GM19043 (cell line): Measurements from ENCODE around the gene GPBP1.
"Not testable (repeated sequence)": the region's sequence is repeated elsewhere in the genome, so short reads cannot be mapped to it uniquely, and the experiment has no call there.

ENCODE experiments used
- ATAC-seq: cut with Tn5 transposase; IDR thresholded peaks from one replicate; pipeline ENCODE4 v1.9.1; 2021; ENCODE audit warnings: low read depth; ENCODE audit not compliant: unreplicated experiment

GPBP1 gene, protein sequence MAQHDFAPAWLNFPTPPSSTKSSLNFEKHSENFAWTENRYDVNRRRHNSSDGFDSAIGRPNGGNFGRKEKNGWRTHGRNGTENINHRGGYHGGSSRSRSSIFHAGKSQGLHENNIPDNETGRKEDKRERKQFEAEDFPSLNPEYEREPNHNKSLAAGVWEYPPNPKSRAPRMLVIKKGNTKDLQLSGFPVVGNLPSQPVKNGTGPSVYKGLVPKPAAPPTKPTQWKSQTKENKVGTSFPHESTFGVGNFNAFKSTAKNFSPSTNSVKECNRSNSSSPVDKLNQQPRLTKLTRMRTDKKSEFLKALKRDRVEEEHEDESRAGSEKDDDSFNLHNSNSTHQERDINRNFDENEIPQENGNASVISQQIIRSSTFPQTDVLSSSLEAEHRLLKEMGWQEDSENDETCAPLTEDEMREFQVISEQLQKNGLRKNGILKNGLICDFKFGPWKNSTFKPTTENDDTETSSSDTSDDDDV

DNA sequence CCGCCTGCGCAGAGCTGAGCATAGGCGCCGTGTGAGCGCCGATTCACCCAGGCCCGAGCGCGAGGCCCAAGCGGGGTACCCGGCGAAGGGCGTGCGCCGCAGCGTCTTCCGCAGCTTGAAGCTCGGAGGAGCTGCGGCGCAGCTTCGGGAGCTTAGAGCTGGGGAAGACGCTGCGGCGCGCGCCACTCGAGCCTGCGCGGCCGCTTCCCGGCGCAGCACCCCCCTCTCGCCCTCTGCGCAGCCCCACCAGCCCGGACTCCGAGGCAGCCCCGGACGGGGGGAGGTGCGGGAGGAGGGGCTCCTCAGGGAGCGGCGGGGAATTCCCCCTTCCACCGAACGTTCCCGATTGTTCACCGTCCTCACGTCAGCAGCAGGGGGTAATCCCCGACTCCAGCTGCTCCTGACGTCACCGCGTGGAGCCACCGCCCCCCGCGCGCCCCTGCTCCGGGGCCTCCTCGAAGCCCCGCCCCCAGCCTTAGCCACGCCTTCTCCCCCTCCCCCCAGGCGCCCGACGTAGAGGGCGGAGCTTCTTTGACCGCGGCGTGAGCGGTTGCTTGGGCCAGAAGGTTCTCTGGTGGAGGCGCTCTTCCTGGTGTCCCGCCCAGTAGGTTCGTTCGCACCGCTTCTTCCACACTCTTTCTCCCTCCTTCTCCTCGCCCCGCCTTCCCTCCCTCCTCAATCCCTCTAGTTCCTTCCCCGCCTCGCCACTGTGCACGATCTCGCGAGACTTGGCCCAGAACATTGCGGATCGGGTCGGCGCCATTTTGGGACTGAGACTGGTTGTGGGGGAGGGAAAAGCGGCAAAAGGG lies at the start of gene GPBP1:
GPBP1 (plus strand) TSS at position 741 of the 809 bp plus-strand sequence. CDS start 40,072 bp downstream, outside the sequence.
- ATAC-seq = peak; percentile 59

DNA sequence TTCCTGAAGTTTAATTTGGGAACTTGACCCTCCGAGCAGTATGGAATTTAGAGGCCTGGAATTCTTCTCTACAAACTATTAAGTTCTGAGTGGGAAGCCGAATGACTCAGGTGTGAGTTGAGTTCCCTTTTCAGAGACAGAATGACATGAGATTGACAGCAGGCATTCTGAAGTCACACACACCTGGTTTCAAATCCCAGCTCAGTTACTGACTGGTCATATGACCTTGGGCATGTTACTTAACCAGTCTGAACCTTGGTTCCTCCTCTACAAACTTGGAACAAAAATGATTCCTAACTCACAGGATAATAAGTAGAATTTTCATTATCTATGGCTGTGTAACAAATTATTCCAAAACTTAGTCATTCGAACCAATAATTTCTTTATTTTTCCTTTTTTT lies 45.5 kb upstream of the GPBP1 start:
- ATAC-seq = no peak

DNA sequence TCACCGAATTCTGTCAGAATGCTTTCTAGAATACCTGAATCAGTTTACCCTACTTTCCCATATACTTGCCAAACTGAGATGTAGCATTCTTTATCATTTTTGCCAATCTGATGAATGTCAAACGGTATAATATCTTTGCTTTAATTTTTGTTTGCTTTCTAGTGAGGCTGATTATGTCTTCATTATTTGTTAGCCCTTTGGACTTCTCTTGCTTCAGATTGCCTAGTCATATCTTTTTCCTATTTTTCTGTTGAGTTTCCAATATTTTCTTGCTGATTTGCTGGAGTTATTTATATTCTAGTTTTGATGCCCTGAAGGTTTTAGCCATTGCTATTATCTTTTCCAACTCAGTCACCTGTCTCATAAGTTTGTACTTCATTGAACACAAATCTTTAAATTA lies 40.3 kb upstream of the GPBP1 start:
- no peak for ATAC-seq

DNA sequence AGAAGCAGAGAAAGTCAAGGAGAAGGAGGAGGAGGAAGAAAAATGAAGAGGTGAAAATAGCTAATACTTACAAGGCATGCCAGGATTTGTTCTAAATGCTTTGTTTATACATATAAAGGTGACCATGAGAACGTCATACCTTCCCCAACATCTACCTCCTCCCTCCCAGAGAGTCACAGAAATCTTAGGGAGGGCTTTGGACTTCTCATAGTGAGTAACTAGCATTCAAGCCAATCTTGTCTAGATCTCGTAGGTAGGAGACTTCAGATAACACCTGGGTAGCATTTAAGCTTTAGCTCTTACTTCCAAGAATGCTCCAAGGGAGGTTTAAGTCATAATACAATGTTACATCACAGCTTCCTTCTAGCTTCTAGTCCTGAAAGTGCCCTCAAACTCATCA lies 36.5 kb upstream of the GPBP1 start:
- ATAC-seq = no peak

DNA sequence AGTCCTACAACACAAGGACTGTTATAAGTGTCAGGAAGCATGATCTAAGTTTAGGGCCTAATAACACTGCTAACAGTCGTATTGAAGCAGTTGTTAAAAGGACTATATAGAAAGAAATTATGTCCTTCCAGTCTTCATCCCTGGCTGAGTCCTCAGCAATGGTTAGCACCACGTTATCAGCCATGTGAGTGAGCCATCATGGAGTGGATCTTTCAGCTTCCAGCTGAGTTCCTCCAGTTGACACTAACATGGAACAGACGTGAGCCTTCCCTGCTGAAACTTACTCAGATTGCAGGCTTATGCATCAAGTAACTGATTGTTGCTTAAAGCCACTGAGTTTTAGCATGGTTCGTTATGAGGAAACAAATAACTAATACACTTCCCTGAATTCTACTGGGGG lies 21.5 kb upstream of the GPBP1 start:
- no peak for ATAC-seq

DNA sequence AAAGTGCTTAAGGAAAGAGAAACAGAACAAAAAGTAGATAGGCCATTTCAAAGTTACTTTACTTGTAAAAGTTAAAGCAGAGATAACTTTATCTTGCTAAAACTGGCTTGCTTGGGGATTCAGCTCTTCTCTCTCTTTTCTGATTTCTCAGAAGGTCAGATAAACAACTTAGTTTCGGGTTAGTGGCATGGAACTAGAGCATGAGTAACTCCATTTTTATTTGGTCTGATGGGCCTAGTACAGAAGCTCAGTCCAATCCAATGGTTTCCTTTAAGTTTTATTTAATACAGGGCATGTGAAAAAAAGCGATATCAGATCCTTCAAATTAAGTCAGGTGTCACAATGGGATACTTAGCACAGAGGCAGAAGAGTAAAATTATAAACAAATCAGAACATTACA lies 18.8 kb upstream of the GPBP1 start:
- no peak for ATAC-seq

DNA sequence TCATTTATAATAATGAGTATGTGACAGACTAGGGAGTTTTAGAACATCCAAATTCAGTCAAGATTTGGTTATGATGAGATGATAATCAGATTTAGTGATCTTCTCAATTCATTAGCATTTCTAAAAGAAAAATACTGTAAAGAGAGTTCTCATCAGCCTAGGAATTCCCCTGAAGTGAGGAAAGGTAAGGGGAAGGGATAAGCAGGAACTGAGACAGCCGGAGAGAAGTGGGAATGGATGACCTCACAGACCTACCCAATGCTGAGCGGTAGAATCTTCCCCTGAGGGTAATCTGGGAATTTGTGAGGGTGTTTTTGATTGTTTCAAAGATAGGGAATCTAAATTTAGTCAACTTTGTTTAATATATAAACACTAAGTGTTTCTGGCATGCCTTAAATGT lies 16.7 kb upstream of the GPBP1 start:
- no peak for ATAC-seq

DNA sequence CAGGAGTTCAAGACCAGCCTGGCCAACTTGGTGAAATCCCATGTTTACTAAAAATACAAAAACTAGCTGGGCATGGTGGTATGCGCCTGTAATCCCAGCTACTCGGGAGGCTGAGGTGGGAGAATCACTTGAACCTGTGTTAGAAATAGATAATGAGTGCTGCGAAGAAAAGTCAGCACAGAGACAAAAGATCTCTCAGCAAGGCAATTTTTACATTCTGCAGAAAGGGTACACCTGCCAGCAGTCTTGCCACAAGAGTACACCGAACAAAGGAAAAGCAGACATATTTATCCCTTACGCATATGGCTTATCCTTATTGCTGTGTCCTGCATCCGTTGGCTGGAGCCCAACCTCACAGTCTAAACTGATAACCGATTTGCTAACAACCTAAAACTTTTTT lies 16.2 kb upstream of the GPBP1 start:
- ATAC-seq = no peak

DNA sequence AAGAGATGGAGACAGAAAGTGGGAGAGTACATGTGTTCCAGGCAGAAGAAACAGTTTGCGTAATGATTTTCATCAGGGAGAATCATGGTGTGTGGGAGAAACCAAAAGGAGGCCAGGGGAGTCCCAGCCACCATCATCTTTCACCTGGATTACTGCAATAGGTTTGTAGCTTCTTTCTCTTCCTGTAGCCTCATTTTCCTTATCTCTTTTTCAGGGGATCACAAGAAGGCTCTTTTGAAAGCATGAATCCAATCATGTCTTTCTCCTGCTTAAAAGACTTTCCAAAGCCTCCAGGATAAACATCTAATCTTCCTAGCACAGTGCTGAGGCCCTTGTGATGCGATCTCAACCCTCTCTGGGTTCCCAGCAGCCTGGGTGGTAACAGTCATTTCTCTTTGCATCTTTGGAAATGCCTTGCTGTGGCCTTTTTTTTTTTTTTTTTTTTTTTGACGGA lies 10.3 kb upstream of the GPBP1 start:
- ATAC-seq = no peak

DNA sequence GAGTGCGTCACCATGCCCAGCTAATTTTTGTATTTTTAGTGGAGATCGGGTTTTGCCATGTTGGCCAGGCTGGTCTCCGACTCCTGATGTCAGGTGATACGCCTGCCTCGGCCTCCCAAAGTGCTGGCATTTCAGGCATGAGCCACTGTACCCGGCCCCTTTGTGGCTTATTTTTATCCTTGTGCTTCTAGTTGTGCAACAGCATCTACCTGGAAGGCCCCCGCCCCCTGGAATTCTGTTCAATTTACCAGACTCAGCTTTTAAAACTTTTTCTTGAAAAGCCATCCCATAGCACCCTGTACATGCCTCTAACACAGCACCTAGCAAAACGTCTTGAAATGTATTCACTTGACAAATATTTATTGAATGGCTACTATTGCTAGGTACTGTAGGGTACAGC lies 9.7 kb upstream of the GPBP1 start:
- ATAC-seq = no peak

DNA sequence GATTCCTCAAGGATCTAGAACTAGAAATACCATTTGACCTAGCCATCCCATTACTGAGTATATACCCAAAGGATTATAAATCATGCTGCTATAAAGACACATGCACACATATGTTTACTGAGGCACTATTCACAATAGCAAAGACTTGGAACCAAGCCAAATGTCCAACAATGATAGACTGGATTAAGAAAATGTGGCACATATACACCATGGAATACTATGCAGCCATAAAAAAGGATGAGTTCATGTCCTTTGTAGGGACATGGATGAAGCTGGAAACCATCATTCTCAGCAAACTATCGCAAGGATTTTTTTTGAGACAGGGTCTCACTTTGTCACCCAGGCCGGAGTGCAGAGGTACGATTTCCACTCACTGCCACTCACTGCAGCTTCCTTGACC lies 8.7 kb upstream of the GPBP1 start:
- not testable (repeated sequence) for ATAC-seq

DNA sequence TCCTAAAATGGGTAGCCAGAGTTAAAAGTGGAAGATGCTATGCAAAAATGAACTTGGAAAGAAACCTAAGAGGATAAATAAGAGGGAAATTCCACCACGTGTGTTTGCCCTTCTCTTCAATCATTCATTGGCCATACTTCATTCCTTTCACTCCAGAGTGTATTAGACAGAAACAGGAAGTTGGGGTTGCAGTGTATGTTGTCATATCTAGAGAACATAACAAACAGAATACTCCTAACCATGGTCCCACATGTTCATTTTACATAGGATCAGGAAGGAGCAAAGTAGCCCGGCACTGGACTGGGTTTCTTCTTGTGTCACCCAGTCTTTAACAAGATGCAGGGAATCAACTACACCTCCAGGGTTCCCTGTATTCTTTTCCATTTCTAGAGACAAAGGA lies 7.6 kb upstream of the GPBP1 start:
- peak; percentile 71 for ATAC-seq

DNA sequence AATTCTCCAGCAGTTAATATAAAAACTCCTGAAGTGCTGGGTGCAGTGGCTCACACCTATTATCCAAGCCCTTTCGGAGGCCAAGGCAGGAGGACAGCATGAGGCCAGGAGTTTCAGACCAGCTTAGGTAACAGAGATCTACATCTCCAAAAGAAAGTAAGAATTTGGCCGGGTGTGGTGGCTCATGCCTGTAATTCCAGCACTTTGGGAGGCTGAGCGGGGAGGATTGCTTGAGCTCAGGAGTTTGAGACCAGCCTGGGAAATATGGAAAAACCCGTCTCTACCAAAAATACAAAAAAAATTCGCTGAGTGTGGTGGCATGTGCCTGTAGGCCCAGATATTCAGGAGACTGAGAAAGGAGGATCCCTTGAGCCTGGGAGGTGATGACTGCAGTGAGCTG lies 6.7 kb upstream of the GPBP1 start:
- ATAC-seq = no peak

DNA sequence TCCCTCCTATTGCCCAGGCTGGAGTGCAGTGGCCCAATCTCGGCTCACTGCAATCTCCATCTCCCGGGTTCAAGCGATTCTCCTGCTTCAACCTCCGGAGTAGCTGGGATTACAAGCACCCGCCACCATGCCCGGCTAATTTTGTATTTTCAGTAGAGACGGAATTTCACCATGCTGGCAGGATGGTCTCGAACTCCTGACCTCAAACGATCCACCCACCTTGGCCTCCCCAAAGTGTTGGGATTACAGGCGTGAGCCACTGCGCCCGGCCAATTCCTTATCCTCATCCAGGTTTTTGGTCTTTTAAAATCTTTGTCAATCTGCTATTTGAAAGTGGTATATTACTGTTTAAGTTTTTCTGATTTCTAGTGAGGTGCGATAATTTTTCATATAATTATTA lies 3.7 kb upstream of the GPBP1 start:
- ATAC-seq = not testable (repeated sequence)

DNA sequence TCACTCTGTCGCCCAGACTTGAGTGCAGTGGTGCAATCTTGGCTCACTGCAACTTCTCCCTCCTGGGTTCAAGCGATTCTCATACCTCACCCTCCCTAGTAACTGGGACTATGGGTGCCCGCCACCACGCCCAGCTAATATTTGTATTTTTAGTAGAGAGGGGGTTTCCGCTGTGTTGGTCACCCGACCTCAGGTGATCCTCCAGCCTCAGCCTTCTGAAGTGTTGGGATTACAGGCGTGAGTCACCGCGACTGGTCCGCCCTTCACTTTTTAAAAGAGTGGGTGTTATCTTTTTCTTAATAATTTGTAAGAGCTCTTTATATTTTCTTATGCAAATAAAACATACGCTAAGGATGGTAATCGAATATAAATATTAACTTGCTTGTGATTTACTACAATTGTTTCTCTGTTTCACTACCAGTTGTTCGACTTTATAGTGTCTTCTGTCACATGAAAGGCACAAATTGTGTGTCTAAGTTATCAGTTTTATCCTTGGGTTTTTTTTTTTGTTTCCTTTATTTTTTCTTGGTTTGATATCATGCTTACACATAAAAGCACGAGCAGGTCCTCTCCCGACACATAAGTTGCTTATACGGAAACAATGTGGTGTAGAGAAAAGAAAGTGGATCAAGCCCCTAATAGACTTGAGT lies 1.9 kb upstream of the GPBP1 start:
- ATAC-seq = no peak

DNA sequence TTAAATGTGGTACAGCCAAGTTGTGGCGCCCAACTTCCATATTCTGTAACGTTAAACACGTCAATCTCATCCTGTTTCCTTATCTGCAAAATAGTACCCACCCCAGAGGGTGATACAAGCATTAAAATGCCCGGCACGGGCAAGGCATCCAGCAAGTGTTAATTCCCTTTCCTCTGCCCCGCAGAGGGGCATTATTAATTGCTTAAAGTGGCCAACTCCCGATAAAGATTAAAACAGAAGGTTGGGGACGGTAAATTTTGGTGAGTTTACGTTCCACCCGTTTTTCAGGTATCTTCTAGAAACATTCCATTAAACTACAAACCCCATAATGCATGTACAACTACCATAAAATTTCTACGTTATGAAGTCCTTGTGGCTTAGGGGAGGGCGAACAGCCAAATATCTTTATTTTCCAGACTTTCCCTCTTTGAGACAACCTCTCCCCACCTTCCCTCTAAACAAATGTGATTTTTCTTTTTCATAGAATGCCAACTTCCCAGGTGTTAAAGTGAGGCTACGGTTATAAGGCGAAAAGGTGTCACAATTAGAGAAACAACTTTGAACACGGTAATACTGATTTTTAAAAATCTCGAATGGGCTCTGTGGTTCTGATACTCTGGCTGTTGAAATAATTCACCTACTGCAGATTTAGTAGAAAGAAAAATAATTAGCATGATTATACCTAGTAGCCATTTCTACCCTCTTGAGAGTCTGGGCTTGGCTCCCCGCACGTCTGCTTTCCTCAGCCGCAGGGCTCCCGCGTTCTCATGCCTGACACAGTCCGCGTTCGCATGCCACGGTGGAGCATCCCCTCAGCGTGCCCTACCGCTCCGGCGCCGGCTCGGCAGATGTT lies 1.2 kb upstream of the GPBP1 start:
- no peak for ATAC-seq

DNA sequence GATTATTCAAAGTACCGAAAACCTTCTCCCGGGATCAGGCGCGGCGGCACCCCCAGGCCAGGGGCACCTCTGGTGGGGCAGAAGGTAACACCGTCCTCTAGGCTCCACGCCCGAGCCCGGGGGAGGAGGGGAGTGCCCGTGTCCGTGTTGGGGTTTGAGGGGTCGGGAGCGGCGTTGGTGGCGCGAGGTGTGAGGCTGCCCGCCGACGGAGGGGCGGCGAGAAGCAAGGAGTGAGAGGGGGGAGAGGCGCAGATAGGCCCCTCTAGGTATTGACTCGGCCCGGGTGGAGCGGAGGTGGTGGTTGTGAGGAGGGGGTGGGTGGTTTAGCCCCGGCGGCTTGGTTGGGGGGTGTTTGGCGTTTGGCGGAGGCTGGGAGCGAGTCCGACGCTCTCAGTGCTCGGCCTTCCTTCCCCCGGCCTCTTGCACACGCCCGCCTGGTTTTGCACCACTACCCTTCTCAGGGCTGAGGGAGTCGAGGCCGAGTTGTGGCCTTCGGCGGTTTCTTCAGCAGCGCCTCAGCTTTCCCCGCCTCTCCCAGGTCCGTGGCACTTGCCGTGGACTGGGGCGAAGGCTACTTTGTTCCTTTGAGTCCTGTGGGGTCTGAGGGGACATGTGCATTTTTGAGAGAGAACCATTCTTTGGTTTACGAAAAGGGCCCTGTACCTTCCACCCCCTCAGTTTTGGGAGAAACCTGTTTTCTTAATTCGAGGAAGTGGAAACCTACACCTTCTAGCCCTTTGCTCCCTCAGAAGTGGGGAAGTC lies 450 bp downstream of the GPBP1 start:
- no peak for ATAC-seq

DNA sequence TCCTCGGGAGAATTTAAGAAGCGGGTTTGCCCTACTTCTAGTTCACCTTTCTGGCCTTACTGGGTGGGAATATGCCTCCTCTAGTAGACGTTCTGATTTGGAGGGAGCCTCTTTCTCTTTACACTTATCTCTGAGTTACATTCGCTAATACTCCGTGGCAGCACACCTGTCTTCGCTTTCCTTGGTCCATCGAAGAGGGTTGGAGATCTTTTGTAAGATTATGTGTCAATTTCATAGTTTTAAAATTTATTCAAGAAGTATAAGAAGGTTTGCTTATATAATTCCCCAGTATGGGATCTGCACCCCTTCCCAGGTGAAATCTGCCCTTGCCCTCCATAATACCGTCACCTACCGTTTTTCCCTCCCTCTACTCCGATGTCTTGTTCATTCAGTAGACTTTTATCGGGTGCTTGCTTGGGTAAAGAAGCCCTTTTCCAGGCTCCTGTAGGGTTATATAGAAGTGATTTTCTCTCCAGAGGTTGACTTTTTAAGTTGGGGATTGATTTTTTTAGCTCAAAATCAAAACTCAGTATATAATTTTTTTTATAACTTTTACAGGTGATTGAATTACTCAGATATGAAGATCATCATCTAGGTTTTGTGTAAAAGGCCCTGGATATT lies 1.1 kb downstream of the GPBP1 start:
- ATAC-seq = no peak
